Urothelium cell line (cell line): Measurements from ENCODE around the gene CD226.
"Not testable (repeated sequence)": the region's sequence is repeated elsewhere in the genome, so short reads cannot be mapped to it uniquely, and the experiment has no call there.

Source experiments
- DNase-seq: peaks from one replicate; pipeline ENCODE4 v3.0.0; 2011; ENCODE audit warnings: low spot score, mixed read lengths
- FAIRE-seq: peaks from 2 replicates; lab custom pipeline; 2011; peaks lifted over from hg19 to GRCh38; lab: Jason Lieb, UNC

CD226 gene

GRCh38 chr18:69916412-69916811 is 31.3 kb downstream of the CD226 start:
- DNase-seq: no peak
- no peak for FAIRE-seq

GRCh38 chr18:69908838-69909237 is 38.8 kb downstream of the CD226 start:
- DNase-seq: no peak
- FAIRE-seq: no peak

DNA sequence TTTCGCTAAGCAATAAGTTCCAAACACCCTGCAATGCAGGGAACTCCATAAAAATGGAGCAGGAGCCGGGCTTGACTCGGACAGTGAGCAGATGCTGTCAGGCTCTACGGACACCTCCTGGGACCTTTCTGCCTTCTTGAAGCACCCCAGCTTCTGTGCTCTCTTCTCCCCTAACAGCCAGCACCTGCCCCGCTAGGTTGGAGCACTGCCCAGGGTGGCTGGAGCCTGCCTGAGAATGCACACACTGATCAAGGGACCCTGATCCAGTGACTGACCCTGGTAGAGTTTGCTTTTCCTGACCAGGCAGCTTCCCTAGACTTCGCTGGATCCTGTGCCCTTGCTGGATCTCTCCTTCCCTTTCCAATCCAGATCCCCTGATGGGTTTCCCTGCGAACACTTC is 40.9 kb downstream of the CD226 start:
- no peak for DNase-seq
- FAIRE-seq: no peak

DNA sequence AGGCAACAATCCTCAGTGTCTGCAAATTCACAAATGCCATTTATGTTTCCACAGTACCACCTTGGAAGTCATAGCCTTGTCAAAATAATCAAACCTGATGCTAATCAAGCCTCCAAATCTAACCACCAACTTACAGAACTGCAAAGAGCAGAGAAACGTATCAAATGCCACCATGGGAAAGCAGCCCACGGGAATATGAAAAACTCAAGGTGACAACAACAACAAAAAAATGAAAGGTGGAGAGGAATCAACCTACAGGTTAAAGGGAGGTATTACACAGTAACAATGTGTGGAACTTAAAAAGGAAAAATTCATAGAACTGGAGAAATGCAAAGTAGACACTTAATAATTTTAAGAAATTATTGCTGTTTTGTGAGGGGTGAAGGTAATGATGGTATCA is 46.7 kb downstream of the CD226 start:
- FAIRE-seq: no peak
- DNase-seq: no peak

GRCh38 chr18:69899154-69899923 is 48.3 kb downstream of the CD226 start:
- not testable (repeated sequence) for FAIRE-seq, DNase-seq

DNA sequence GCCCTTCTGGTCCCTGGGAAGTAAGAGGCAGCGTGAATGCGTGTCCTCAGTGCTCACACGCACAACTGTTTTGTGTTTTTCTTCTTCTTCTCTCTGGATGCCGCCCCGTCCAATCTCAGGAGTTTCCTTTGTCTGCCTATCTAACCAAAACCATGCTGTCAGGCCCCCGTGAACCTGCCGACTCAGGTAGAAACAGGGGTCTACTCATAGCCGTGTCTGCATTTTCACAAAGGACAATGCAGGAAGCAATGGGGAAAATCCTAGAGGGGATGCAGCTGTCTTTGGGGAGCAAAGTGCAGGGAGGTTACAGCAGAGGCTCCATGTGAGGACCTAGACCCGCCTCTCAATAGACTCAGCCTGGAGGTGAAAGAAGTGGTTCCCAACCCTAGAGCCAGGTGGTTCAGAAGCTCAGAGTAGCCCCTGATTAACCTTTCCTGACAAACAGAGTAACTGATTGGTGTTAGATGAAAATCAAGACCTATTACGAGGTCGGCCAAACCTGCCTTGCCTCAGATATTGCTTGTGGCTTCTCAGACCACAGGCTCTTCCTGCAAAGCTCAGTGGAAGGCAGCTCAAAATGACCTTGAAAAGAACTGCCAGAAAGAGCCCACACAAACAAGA is 49.3 kb downstream of the CD226 start:
- no peak for FAIRE-seq
- DNase-seq: no peak

GRCh38 chr18:69897397-69898108 is 50.1 kb downstream of the CD226 start:
- DNase-seq (no peak), FAIRE-seq (no peak)

GRCh38 chr18:69895066-69896047 is 52.3 kb downstream of the CD226 start:
- FAIRE-seq: no peak
- no peak for DNase-seq

GRCh38 chr18:69894467-69894866 is 53.2 kb downstream of the CD226 start:
- FAIRE-seq (no peak), DNase-seq (no peak)

DNA sequence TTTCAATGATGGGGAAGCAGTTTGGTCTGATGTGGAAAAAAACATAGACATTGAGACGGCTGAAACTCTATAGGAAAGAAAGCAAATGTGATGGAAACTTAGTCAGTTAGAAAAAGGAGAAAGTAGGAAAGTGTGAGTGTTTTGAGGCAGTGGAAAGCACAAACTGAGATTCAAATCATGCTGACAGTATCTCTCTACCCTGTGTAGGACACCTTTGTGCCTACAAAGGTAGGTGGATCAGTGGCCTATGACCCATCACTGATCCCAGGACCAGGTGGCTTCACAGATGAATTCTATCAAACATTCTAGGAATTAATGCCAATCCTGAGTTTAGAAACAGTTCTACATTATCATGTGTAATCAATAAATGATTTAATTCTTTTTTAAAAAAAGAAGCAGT is 57.1 kb downstream of the CD226 start:
- FAIRE-seq (no peak), DNase-seq (no peak)

GRCh38 chr18:69889009-69889408 is 58.7 kb downstream of the CD226 start:
- DNase-seq: no peak
- FAIRE-seq: no peak

GRCh38 chr18:69887256-69887655 is 60.4 kb downstream of the CD226 start:
- no peak for FAIRE-seq
- DNase-seq: no peak

DNA sequence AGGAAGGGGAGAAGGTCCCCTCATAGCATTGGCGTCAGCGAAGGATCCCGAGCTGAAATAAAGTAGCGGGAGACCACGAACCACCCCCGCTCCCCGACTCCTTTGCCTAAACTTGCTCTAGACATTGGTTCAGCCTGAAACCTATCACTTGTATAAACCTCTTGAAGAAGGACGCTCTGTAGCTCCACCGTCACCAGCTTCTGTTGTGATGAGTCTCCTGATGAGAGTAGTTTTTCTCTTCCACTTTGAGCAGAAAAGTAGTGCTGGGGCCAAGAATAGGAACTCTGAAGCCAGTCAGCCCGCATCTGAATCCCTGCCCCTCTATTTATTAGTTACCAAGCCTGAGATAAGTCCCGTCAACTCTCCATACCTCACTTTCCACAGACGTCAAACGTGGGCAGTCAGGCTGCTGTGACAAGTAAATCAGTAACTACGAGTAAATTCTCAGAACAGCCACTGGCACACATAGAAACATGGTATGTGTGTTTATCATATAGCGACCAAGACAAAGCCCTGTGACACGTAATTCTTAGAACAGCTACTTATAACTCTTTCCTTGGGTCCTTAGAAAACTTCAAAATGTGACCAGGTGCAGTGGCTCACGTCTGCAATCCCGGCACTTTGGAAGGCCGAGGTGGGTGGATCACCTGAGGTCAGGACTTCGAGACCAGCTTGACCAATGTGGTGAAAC is 61.7 kb downstream of the CD226 start:
- no peak for FAIRE-seq
- no peak for DNase-seq

DNA sequence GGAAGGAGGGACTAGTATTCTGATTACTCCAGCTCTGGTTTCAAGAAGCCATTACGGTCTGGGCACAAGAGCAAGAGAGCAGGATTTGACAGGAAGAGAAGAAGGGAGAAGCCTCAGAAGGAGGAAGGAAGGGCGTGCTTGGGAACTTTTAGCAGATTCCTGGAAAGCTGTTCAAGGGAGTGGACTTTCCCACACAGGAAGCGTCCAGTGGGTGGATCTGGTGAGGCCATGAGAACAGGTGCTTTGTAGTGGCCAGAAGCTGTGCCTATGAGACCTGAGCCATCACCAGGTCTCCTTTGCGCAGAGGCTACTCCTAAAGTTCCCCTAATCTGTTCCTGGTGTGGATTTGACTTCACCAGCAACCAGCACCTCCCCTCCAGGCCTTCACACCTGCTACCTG is 62.3 kb downstream of the CD226 start:
- no peak for FAIRE-seq

GRCh38 chr18:69883781-69884180 is 63.9 kb downstream of the CD226 start:
- DNase-seq: no peak
- no peak for FAIRE-seq

More for the DNA sequence above, 62.3 kb downstream of the CD226 start:
- DNase-seq: no peak

- DNase-seq (no peak), FAIRE-seq (no peak)
Observed at GRCh38 chr18:69882965-69883668, 64.6 kb downstream of the CD226 start.

- no peak for DNase-seq
- FAIRE-seq: no peak
Observed at GRCh38 chr18:69880083-69880482, 67.6 kb downstream of the CD226 start.

GRCh38 chr18:69879051-69879450 is 68.6 kb downstream of the CD226 start:
- DNase-seq, FAIRE-seq: not testable (repeated sequence)

DNA sequence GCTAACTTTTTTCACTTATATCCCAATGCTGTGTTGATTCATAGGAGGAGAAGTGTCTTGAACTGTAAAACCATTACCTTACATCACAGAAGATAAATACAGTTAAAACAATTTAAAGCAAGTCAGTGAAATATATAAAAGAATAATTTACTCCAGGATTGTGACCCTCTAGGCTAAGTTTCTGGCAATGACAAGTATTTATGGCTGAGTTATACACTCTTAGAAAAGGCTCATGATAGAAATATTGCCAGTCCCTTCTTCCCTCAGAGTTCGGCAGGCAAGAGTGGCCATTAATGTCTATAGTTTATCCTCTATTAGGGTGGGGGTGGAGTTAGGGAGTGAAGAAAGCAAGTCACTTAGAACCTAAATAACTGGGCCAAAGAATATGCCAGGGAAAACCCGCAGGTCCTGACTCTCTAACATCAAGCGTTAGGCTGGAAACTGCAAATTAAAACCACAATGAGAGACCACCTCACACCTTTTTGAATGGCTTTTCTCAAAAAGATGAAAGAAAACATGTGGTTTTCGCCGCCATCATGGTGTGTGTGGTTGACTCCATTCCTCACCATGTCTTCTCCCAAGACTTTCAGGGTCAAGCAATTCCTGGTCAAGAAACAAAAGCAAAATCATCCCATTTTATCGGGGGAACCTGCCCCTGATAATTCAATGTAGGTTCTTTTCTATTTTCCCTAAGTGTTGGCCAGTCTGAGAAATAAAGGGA is 69.3 kb downstream of the CD226 start:
- no peak for DNase-seq
- FAIRE-seq: no peak
